K562 (cell line): ENCODE measurements around the gene SP100. TPM values are rescaled to one million over a fixed set of nuclear protein-coding genes. Genes with fewer than 3 reads are reported as not detected.

ENCODE experiments used
- ATAC-seq: fragments of 200-7000 bp; cut with Tn5 transposase; 3 replicates; pipeline ENCODE4 v1.9.1; 2020; ENCODE audit warnings: moderate library complexity
- BruUV-seq: library from RNA; stranded (reverse); fragments of 400-500 nt; replicated peaks from 2 replicates; lab custom pipeline; 2021; lab: Mats Ljungman, UMichigan
- CTCF ChIA-PET: fragments of 300-600 bp; formaldehyde crosslinking; extraction: SDS; loops from one replicate; lab custom pipeline; 2021; ENCODE audit warnings: low intra/inter-chr PET ratio; lab: Yijun Ruan, JAX
- POLR2A ChIA-PET: fragments of 300-600, 350-650 bp; sonication (Branson Sonifier 250); formaldehyde crosslinking; extraction: SDS; loops from one replicate; lab custom pipeline; 2021; ENCODE audit warnings: antibody characterized with exemption, inconsistent platforms; lab: Yijun Ruan, JAX
- DNase-seq, 4 experiments: peaks; one replicate each; pipeline versions ENCODE4 v3.0.0 to v3.0.0-alpha.2; 2011 to 2018; ENCODE audit warnings: low spot score in 3 of 4, mixed read lengths in 3 of 4; ENCODE audit errors: extremely low read depth in 1 of 4
- FAIRE-seq: peaks from 2 replicates; lab custom pipeline; 2011; peaks lifted over from hg19 to GRCh38; lab: Jason Lieb, UNC
- H2AFZ ChIP-seq: 2 replicates; pipeline ENCODE4 v1.6.0; 2011; ENCODE audit warnings: low read depth, low read length, control low read depth, inconsistent platforms
- H3K27ac ChIP-seq: fragments of 200-600 bp; 3 replicates; pipeline ENCODE4 v1.8.0; 2011; ENCODE audit warnings: low read depth, mild to moderate bottlenecking, control low read depth, inconsistent platforms, low read length, moderate library complexity, mixed read lengths; ENCODE audit errors: extremely low read depth
- H3K27me3 ChIP-seq, 2 experiments: fragments of 300-600 bp in 1 of 2; 2 replicates in 1 of 2; 3 replicates in 1 of 2; pipeline versions ENCODE4 v1.6.0 to v1.8.0; 2011; ENCODE audit warnings: inconsistent platforms in 2 of 2, low read length in 2 of 2, mild to moderate bottlenecking in 1 of 2, mixed read lengths in 1 of 2, moderate library complexity in 1 of 2; ENCODE audit not compliant: control insufficient read depth in 2 of 2, insufficient read depth in 2 of 2
- H3K36me3 ChIP-seq: fragments of 300-600 bp; 3 replicates; pipeline ENCODE4 v1.8.0; 2011; ENCODE audit warnings: mild to moderate bottlenecking, low read length, inconsistent platforms; ENCODE audit not compliant: control insufficient read depth, insufficient read depth
- H3K4me1 ChIP-seq, 2 experiments: fragments of 200-600 bp in 1 of 2; replicated peaks in 1 of 2; 2 replicates in 1 of 2; 3 replicates in 1 of 2; pipeline versions ENCODE4 v1.5.1 to v1.8.0; 2011; ENCODE audit warnings: inconsistent platforms in 2 of 2, low read length in 2 of 2, mild to moderate bottlenecking in 1 of 2, mixed read lengths in 1 of 2, moderate library complexity in 1 of 2; ENCODE audit not compliant: control insufficient read depth in 2 of 2, insufficient read depth in 2 of 2
- H3K4me2 ChIP-seq: 2 replicates; pipeline ENCODE4 v1.6.1; 2011; ENCODE audit warnings: low read length, control low read depth, inconsistent platforms, mixed read lengths; ENCODE audit not compliant: insufficient read depth
- H3K4me3 ChIP-seq: fragments of 200-600 bp; sonication (generic), shearing (Covaris generic); 2 replicates; pipeline ENCODE4 v1.5.1; 2016; ENCODE audit warnings: control low read depth, inconsistent platforms
- H3K79me2 ChIP-seq: fragments of 200-600 bp; 3 replicates; pipeline ENCODE4 v1.8.0; 2011; ENCODE audit warnings: low read length, inconsistent platforms; ENCODE audit not compliant: control insufficient read depth, insufficient read depth
- H3K9ac ChIP-seq, 2 experiments: 2 replicates each; pipeline versions ENCODE4 v1.6.0 to v1.6.1; 2011; ENCODE audit warnings: low read depth in 2 of 2, low read length in 2 of 2, control low read depth in 1 of 2, inconsistent platforms in 1 of 2, mild to moderate bottlenecking in 1 of 2, mixed read lengths in 1 of 2; ENCODE audit not compliant: insufficient read depth in 1 of 2
- H3K9me1 ChIP-seq: one replicate; pipeline ENCODE4 v1.6.0; 2011; ENCODE audit warnings: inconsistent platforms, mild to moderate bottlenecking, low read length, moderate library complexity; ENCODE audit not compliant: control insufficient read depth, insufficient read depth
- H3K9me3 ChIP-seq: replicated peaks from 2 replicates; pipeline ENCODE4 v1.5.1; 2011; ENCODE audit warnings: low read depth, low read length, inconsistent platforms; ENCODE audit not compliant: control insufficient read depth, insufficient read depth
- H4K20me1 ChIP-seq: replicated peaks from 2 replicates; pipeline ENCODE4 v1.6.1; 2011; ENCODE audit warnings: low read length, inconsistent platforms, mixed read lengths; ENCODE audit not compliant: control insufficient read depth, insufficient read depth
- ARID2 ChIP-seq: fragments of 450-650 bp; IDR thresholded peaks from 2 replicates; pipeline ENCODE4 v1.6.1; 2017; ENCODE audit warnings: antibody characterized with exemption, mild to moderate bottlenecking
- BMI1 ChIP-seq: fragments of 150-350 bp; IDR thresholded peaks from 2 replicates; pipeline ENCODE4 v1.6.1; 2014; ENCODE audit warnings: low read length
- CCAR2 ChIP-seq: fragments of 200-400 bp; formaldehyde crosslinking; IDR thresholded peaks from 2 replicates; pipeline ENCODE4 v1.6.1; 2017; ENCODE audit warnings: mild to moderate bottlenecking, low read depth, low read length
- CHCHD3 ChIP-seq: fragments of 250-450 bp; sonication (Bioruptor Pico); IDR thresholded peaks from 2 replicates; pipeline ENCODE4 v2.1.2; 2022; ENCODE audit warnings: mild to moderate bottlenecking
- KDM4B ChIP-seq, 2 experiments: fragments of 450-650 bp in 1 of 2; sonication (generic) in 1 of 2; IDR thresholded peaks; 2 replicates each; pipeline ENCODE4 v1.6.1; 2016 to 2017; ENCODE audit warnings: borderline replicate concordance in 2 of 2, antibody characterized with exemption in 1 of 2, low read depth in 1 of 2, mild to moderate bottlenecking in 1 of 2
- KHSRP ChIP-seq: fragments of 450-650 bp; IDR thresholded peaks from 2 replicates; pipeline ENCODE4 v1.6.1; 2017
- MTA2 ChIP-seq: fragments of 450-650 bp; IDR thresholded peaks from 2 replicates; pipeline ENCODE4 v1.6.1; 2016; ENCODE audit warnings: low read depth
- PYGO2 ChIP-seq: fragments of 450-650 bp; IDR thresholded peaks from 2 replicates; pipeline ENCODE4 v1.6.1; 2016; ENCODE audit warnings: mild to moderate bottlenecking, missing genetic modification characterization, moderate library complexity, missing compliant biosample characterization
- ZBED1 ChIP-seq: IDR thresholded peaks from 2 replicates; pipeline ENCODE4 v1.6.1; 2014
- ZNF143 ChIP-seq: sonication (generic); formaldehyde crosslinking; IDR thresholded peaks from 2 replicates; pipeline ENCODE4 v1.9.0; 2022; ENCODE audit warnings: mild to moderate bottlenecking, missing genetic modification reagents
- WGBS: fragments of 100-300 bp; shearing (Covaris generic); methylation state at CpG from one replicate; pipeline ENCODE4 v1.1.6; 2016; ENCODE audit warnings: low coverage, mixed read lengths; ENCODE audit not compliant: insufficient coverage; ENCODE audit errors: missing lambda C conversion rate; 5-methylcytosine and 5-hydroxymethylcytosine counted together
- in situ Hi-C: fragments of 300-500 bp; cut with MboI; formaldehyde crosslinking; loops from 4 replicates; pipeline ENCODE4 v1.15.0; 2018; ENCODE audit warnings: inconsistent platforms, mixed read lengths
- intact Hi-C: fragments of 100-400 bp; cut with micrococcal nuclease; formaldehyde crosslinking; loops from 2 replicates; pipeline ENCODE4 v1.14.2; 2022
- polyA plus RNA-seq, 8 experiments: library from polyadenylated mRNA; depleted of rRNA in 4 of 8; stranded (reverse) in 5 of 8; unstranded in 3 of 8; fragments of >200 nt; fragmentation: Nextera tagmentation in 2 of 8; fragmentation: Illumina TruSeq in 1 of 8; extraction: Ambion mirVana in 2 of 8; extraction: Trizol in 1 of 8; gene quantifications; 2 replicates each; pipeline versions ENCODE4 v1.2.1 to v1.2.3, GENCODE V29; 2011 to 2014; ENCODE audit warnings: inconsistent platforms in 1 of 8, missing spikeins in 1 of 8
- total RNA-seq, 7 experiments: library from RNA; depleted of rRNA in 6 of 7; stranded (reverse); fragments of >200 nt in 6 of 7; fragmentation: Illumina TruSeq in 2 of 7; extraction: Trizol in 2 of 7; gene quantifications; 2 replicates each; pipeline versions ENCODE4 v1.2.1 to v1.2.3, GENCODE V29; 2011 to 2021; ENCODE audit warnings: low replicate concordance in 1 of 7
- TF ChIP-seq, protein P1 (sequence below): fragments of 250-450 bp; sonication (Bioruptor Pico); IDR thresholded peaks from 2 replicates; pipeline ENCODE4 v1.5.1; 2021; ENCODE audit warnings: mild to moderate bottlenecking
- TF ChIP-seq, protein P2 (sequence below): fragments of 150-350 bp; conservative IDR thresholded peaks from 2 replicates; pipeline ENCODE4 v1.6.1; 2014; ENCODE audit warnings: low read length
- TF ChIP-seq, protein P3 (sequence below): fragments of 450-650 bp; IDR thresholded peaks from 2 replicates; pipeline ENCODE4 v1.6.1; 2016; ENCODE audit warnings: missing biosample characterization, missing genetic modification characterization
- TF ChIP-seq, protein P4 (sequence below): fragments of 250-450 bp; sonication (Bioruptor Pico); IDR thresholded peaks from 2 replicates; pipeline ENCODE4 v1.4.0; 2020; ENCODE audit warnings: mild to moderate bottlenecking, moderate library complexity, borderline replicate concordance
- TF ChIP-seq, protein P5 (sequence below): fragments of 250-450 bp; sonication (Bioruptor Pico); IDR thresholded peaks from 2 replicates; pipeline ENCODE4 v1.9.0; 2021; ENCODE audit warnings: mild to moderate bottlenecking

The SP100 gene
- total and polyA plus RNA-seq, 9 of the 15 experiments (the other 6 are each of a cell fraction or from before 2014, with no cell fraction given): 19.2 to 39.2 (median 34.6) TPM

DNA sequence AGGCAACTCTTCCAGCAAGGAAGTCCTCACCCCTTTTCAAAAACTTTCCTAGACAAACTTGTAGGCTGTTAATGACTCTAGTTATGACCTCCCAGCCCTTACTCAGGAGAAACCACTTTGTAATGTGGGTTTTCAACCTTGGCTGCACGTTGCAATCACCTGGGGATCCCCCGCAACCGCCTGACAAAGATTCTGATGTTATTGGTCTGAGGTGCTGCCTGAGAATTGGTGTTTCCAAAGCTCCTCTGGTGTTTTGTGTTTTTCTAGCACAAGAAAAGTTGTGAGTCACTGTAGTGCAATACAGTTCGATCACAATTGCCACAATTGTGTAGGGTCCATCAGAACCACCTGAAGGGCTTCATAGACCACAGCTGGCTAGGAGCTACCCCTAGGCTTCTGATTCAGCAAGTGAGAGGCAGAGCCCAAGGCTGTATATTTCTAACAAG is 121.6 kb downstream of the SP100 start:
- no peak for DNase-seq
- H3K27ac ChIP-seq: no peak overlapping the region
- no peak for TF ChIP-seq ZNF143
- TF ChIP-seq ZBED1: no peak
- TF ChIP-seq ARID2: no peak
- TF ChIP-seq, protein P1, sequence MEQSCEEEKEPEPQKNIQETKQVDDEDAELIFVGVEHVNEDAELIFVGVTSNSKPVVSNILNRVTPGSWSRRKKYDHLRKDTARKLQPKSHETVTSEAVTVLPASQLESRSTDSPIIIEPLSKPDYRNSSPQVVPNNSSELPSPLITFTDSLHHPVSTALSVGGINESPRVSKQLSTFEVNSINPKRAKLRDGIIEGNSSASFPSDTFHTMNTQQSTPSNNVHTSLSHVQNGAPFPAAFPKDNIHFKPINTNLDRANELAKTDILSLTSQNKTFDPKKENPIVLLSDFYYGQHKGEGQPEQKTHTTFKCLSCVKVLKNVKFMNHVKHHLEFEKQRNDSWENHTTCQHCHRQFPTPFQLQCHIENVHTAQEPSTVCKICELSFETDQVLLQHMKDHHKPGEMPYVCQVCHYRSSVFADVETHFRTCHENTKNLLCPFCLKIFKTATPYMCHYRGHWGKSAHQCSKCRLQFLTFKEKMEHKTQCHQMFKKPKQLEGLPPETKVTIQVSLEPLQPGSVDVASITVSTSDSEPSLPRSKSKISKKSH: no peak
- no peak for TF ChIP-seq CHCHD3 (CRISPR knock-in tag)
- TF ChIP-seq, protein P2, sequence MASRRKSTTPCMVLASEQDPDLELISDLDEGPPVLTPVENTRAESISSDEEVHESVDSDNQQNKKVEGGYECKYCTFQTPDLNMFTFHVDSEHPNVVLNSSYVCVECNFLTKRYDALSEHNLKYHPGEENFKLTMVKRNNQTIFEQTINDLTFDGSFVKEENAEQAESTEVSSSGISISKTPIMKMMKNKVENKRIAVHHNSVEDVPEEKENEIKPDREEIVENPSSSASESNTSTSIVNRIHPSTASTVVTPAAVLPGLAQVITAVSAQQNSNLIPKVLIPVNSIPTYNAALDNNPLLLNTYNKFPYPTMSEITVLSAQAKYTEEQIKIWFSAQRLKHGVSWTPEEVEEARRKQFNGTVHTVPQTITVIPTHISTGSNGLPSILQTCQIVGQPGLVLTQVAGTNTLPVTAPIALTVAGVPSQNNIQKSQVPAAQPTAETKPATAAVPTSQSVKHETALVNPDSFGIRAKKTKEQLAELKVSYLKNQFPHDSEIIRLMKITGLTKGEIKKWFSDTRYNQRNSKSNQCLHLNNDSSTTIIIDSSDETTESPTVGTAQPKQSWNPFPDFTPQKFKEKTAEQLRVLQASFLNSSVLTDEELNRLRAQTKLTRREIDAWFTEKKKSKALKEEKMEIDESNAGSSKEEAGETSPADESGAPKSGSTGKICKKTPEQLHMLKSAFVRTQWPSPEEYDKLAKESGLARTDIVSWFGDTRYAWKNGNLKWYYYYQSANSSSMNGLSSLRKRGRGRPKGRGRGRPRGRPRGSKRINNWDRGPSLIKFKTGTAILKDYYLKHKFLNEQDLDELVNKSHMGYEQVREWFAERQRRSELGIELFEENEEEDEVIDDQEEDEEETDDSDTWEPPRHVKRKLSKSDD: no peak
- TF ChIP-seq MTA2: no peak
- TF ChIP-seq, protein P3, sequence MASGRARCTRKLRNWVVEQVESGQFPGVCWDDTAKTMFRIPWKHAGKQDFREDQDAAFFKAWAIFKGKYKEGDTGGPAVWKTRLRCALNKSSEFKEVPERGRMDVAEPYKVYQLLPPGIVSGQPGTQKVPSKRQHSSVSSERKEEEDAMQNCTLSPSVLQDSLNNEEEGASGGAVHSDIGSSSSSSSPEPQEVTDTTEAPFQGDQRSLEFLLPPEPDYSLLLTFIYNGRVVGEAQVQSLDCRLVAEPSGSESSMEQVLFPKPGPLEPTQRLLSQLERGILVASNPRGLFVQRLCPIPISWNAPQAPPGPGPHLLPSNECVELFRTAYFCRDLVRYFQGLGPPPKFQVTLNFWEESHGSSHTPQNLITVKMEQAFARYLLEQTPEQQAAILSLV (tag): no peak
- TF ChIP-seq, protein P4, sequence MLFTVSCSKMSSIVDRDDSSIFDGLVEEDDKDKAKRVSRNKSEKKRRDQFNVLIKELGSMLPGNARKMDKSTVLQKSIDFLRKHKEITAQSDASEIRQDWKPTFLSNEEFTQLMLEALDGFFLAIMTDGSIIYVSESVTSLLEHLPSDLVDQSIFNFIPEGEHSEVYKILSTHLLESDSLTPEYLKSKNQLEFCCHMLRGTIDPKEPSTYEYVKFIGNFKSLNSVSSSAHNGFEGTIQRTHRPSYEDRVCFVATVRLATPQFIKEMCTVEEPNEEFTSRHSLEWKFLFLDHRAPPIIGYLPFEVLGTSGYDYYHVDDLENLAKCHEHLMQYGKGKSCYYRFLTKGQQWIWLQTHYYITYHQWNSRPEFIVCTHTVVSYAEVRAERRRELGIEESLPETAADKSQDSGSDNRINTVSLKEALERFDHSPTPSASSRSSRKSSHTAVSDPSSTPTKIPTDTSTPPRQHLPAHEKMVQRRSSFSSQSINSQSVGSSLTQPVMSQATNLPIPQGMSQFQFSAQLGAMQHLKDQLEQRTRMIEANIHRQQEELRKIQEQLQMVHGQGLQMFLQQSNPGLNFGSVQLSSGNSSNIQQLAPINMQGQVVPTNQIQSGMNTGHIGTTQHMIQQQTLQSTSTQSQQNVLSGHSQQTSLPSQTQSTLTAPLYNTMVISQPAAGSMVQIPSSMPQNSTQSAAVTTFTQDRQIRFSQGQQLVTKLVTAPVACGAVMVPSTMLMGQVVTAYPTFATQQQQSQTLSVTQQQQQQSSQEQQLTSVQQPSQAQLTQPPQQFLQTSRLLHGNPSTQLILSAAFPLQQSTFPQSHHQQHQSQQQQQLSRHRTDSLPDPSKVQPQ (CRISPR knock-in tag): no peak
- no peak for TF ChIP-seq KDM4B (IDR thresholded peaks at IDR 0.05; ENCODE audit: borderline replicate concordance in 2 of 2, low read depth in 1 of 2)
- no peak for TF ChIP-seq CCAR2
- TF ChIP-seq, protein P5, sequence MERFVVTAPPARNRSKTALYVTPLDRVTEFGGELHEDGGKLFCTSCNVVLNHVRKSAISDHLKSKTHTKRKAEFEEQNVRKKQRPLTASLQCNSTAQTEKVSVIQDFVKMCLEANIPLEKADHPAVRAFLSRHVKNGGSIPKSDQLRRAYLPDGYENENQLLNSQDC: no peak
- no peak for TF ChIP-seq KHSRP
- no peak for TF ChIP-seq PYGO2 (tag)
- no peak for TF ChIP-seq BMI1

More for the DNA sequence above, 121.6 kb downstream of the SP100 start:
- Histone ChIP-seq H3K79me2 (no peaks in the 10 kb centered on the region), H3K4me3 (no peak overlapping the region), H3K4me1 (no peaks in the 10 kb centered on the region), H3K36me3 (no peaks in the 10 kb centered on the region), H3K9ac (no peak overlapping the region), H4K20me1 (no peaks in the 10 kb centered on the region), H3K27me3 (peaks cover 0 to 6% of the 10 kb centered on the region in 2 experiments; a peak in 1 of 5 replicates), H3K4me2 (no peak overlapping the region), H3K9me3 (no peaks in the 10 kb centered on the region), H2AFZ (no peak overlapping the region), H3K9me1 (no peaks in the 10 kb centered on the region)
- no TSS peak for BruUV-seq
- in situ Hi-C loops: no loop called here
- POLR2A ChIA-PET: no interaction called here
- ATAC-seq (no peak), FAIRE-seq (no peak)
- 0% methylated on average over 4 of the region's 4 CpGs for WGBS
- CTCF ChIA-PET: no interaction called here
- intact Hi-C loops: no loop called here
